ENCODE data around the gene BMI1. TPM values are rescaled to one million over a fixed set of nuclear protein-coding genes. Genes with fewer than 3 reads are reported as not detected.
A peak's percentile ranks its signal among the peaks of the same experiment; 100 is the strongest.

BMI1 gene
- total RNA-seq, 4 donors from 2014 or later, result 60.8 to 109 (median 67.8) TPM

DNA sequence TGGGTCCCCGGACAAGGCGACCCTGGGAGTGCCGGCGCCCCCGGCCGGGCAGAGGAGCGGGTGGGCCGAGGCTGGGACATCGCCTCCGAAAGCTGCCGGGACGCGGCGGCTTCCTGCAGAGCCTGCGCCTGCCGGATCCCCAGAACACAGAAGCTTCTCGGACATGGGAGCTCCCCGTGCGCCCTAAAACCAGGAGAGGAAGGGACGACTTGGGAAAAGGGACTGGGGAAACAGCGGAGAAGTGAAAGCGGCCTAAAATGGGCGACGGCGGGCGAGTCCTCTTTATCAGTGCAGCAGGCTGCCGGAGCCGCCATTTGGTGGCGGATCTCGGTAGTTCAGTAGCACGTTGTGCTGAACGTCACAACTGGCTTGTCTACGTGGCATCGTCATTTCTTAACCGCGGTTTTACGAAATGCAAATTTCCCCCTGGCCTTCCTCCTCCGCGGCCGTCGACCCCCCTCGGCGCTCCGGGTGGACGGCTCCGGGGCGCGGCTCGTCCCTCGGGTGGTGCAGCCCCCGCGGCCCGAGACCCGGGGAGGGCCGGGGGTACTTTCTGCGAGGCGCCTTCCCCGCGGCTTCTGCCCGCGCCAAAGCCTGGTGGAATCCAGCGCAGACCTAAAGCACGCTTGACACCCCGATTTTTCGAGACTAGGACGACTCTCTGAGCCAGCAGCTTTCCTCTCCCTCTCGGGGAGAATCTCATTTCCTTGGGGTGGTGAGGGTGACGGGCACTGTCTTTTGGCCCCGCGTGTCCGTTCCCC is 14.5 kb downstream of the BMI1 start:
- DNase-seq (ENCODE audit: low spot score in 2 of 2), result peak in 1 of 2 donors; percentile 40
- Histone ChIP-seq H3K27me3 (peaks cover 23 to 56% of the 10 kb centered on the region in 2 donors), H3K27ac (peak overlapping the region in 2 of 4 donors; percentile 14 to 35)

DNA sequence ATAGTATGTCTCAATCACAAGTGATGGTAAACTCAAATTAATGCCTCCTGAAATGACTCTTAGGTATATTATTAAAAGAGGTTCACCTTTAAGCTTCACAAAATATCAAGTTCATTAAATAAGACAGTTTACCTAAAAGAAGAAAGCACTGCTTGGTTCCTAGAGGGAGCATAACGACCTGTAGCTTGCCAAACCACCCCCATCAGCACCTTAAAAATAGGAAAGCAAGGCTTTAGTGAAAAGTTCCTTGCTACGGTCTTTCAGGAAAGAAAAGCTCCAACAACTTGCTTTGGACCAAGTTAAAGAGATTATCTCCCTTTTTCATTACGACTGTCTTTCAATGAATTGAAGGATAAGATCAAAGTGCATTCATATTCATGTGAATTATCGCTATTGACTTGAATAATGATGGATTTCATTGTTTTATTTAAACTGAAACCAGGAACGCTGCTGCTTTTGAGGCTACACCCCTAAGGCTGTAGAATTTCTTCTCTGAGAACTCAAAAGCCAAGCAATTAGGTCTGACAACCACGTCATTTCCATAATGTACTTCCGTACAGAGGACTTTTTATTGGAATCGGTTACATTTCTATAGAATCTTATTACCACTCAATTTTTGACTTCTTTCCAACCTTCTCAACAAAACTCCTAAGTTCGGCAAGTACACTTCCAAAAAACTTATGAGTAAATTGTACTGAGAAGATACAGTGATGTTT is 17.4 kb downstream of the BMI1 start:
- Histone ChIP-seq H3K9me3 (peaks cover 0 to 5% (median 0%) of the 10 kb centered on the region in 4 donors), H3K4me1 (peaks cover 0 to 50% (median 35%) of the 10 kb centered on the region in 4 donors), H3K27ac (no peak overlapping the region), H3K4me3 (no peak overlapping the region), H3K27me3 (peaks cover 28 to 75% of the 10 kb centered on the region in 2 donors), H3K36me3 (no peaks in the 10 kb centered on the region)
- TF ChIP-seq EP300 (IDR thresholded peaks at IDR 0.05), result peak in 1 of 2 donors; percentile 53
- TF ChIP-seq, protein P1, sequence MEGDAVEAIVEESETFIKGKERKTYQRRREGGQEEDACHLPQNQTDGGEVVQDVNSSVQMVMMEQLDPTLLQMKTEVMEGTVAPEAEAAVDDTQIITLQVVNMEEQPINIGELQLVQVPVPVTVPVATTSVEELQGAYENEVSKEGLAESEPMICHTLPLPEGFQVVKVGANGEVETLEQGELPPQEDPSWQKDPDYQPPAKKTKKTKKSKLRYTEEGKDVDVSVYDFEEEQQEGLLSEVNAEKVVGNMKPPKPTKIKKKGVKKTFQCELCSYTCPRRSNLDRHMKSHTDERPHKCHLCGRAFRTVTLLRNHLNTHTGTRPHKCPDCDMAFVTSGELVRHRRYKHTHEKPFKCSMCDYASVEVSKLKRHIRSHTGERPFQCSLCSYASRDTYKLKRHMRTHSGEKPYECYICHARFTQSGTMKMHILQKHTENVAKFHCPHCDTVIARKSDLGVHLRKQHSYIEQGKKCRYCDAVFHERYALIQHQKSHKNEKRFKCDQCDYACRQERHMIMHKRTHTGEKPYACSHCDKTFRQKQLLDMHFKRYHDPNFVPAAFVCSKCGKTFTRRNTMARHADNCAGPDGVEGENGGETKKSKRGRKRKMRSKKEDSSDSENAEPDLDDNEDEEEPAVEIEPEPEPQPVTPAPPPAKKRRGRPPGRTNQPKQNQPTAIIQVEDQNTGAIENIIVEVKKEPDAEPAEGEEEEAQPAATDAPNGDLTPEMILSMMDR (IDR thresholded peaks at IDR 0.05), result no peak
- no peak for TF ChIP-seq POLR2A (IDR thresholded peaks at IDR 0.05)
- no peak for DNase-seq (ENCODE audit: low spot score in 2 of 2)
- WGBS, 2 donors, result 20 to 23% methylated on average over 9 of the region's 9 CpGs

More for the DNA sequence above, 14.5 kb downstream of the BMI1 start:
- TF ChIP-seq EP300 (IDR thresholded peaks at IDR 0.05) (peak in 1 of 2 donors; percentile 39), POLR2A (IDR thresholded peaks at IDR 0.05) (no peak)
- TF ChIP-seq, protein P1 (IDR thresholded peaks at IDR 0.05), result peak in 2 of 5 experiments; percentile 60 to 62
- H3K9me3 ChIP-seq, result peaks cover 0 to 5% (median 0%) of the 10 kb centered on the region in 4 donors
- 3 to 4% methylated on average over 48 to 63 of the region's 71 CpGs for WGBS, 2 donors
- H3K4me1 ChIP-seq, result peaks cover 0 to 41% (median 32%) of the 10 kb centered on the region in 4 donors
- H3K4me3 ChIP-seq, result peak overlapping the region; percentile 35 to 57 (median 48)
- peaks cover 0 to 5% (median 0%) of the 10 kb centered on the region in 3 donors for H3K36me3 ChIP-seq

DNA sequence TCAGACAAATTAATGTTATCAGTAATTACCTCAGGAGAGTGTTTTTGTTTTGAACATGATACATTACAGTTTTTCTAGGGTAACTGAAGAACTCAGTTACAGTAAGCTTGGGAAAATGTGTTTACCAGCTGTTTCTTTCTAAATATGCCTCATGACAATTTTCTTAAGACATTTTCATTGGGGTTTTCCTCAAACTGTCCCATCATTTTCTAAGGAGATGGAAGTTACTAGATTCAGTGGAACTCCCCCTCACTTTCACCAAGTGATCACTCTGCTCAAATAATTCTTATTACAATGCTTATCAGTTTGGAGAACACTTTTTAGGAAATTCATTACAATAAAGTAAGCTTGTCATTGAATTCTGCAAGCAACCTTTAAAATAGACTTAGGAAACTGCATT is 18.0 kb downstream of the BMI1 start:
- Histone ChIP-seq H3K36me3 (no peaks in the 10 kb centered on the region), H3K27ac (no peak overlapping the region), H3K9me3 (peaks cover 0 to 5% (median 0%) of the 10 kb centered on the region in 4 donors), H3K27me3 (peaks cover 31 to 81% of the 10 kb centered on the region in 2 donors), H3K4me3 (no peak overlapping the region), H3K4me1 (peaks cover 0 to 47% (median 35%) of the 10 kb centered on the region in 4 donors)
- TF ChIP-seq, protein P1 (IDR thresholded peaks at IDR 0.05), result no peak
- TF ChIP-seq EP300 (IDR thresholded peaks at IDR 0.05) (no peak), POLR2A (IDR thresholded peaks at IDR 0.05) (no peak)
- no peak for DNase-seq (ENCODE audit: low spot score in 2 of 2)

DNA sequence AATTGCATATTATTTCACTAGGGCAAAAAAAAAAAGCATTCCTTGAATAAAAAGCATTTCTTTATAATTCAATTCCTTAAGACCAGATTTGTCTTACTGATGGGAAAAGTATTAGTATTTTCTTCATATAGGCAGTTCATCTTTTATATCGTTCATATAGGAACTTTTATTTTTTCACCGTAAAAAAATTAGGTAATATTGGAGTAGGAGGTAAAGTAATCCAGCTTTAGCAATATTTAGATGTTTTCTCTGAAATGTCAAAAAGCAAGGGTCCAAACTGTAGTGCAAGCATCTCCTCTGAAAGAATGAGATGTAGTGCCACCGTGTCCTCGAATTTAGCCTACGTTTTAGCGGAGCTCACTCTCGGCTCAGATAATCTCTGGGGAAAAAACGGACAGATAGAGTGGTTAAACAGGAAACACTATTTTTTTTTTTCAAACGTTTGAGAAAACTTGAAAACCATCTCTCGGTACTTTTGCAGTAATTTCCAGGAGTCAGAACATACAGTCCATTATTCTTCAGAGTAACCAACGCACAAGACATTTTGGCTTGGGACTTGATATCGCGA is 18.9 kb downstream of the BMI1 start:
- Histone ChIP-seq H3K9me3 (no peaks in the 10 kb centered on the region), H3K27ac (peak overlapping the region; percentile 94 to 97 (median 95)), H3K27me3 (peaks cover 34 to 84% of the 10 kb centered on the region in 2 donors), H3K4me3 (peak overlapping the region; percentile 72 to 96 (median 84)), H3K4me1 (peaks cover 0 to 38% (median 27%) of the 10 kb centered on the region in 4 donors), H3K36me3 (no peaks in the 10 kb centered on the region)
- TF ChIP-seq EP300 (IDR thresholded peaks at IDR 0.05) (no peak), POLR2A (IDR thresholded peaks at IDR 0.05) (no peak)
- TF ChIP-seq, protein P1 (IDR thresholded peaks at IDR 0.05), result no peak
- no peak for DNase-seq (ENCODE audit: low spot score in 2 of 2)
- WGBS, 2 donors, result 1 to 3% methylated on average over 13 of the region's 13 CpGs
